HL-60/S4 (cell line): ENCODE data around the gene CALD1.

Experiments
- in situ Hi-C: fragments of 300-500 bp; cut with MboI; formaldehyde crosslinking; loops from 2 replicates; pipeline ENCODE4 v1.14.3; 2022; ENCODE audit warnings: low sequenced_read_pairs

The CALD1 gene

DNA sequence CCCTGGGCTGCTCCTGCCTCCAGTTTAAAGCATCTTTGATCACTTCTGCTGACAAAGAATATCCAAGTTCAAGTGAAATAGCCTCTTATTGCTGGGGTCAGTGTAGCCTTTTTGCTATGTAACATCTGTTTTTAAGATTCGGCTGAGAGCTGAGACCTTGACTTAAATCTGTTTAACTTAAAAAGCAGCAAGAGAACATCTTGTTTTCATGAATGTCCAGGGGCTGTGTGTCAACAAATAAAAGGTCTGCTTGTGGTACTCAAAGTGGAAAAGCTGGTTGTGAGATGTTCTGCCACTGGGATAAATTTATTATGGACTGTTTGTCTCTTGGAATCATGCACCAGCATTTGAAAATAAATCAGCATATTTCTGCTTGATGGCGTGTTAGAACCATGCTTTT, 73.2 kb downstream of the CALD1 start:
- in situ Hi-C loops, result no loop called here

DNA sequence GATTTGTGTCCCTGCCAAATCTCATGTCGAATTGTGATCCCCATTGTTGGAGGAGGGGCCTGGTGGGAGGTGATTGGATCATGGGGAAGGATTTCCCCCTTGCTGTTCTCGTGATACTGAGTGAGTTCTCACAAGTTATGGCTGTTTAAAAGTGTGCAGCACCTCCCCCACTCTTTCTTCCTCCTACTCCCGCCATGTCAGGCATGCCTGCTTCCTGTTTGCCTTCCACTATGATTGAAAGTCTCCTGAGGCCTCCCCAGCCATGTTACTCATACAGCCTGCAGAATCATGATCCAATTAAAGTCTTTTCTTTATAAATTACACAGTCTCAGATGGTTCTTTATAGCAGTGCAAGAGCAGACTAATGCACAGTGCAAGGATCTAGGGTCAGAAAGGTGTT, 75.4 kb downstream of the CALD1 start:
- in situ Hi-C loops, result no loop called here

DNA sequence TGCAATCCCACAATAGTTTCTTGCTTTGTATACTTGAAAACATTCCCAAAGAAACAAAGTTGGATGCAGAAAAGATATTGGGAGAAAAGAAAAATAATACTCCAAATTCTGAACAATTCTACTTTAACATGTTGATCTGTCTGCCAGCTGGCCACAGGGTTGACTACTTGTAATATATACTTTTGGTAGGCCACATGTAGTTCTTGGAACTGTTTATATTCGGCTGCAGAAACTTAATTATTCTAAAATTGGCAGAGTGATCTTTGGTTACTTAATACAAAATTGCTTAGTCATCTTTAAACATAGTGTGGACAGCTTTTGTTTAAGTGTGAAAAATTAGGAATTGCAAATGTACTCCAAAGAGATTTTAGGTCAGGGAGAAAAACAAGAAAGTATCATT, 76.0 kb downstream of the CALD1 start:
- in situ Hi-C loops, result no loop called here

DNA sequence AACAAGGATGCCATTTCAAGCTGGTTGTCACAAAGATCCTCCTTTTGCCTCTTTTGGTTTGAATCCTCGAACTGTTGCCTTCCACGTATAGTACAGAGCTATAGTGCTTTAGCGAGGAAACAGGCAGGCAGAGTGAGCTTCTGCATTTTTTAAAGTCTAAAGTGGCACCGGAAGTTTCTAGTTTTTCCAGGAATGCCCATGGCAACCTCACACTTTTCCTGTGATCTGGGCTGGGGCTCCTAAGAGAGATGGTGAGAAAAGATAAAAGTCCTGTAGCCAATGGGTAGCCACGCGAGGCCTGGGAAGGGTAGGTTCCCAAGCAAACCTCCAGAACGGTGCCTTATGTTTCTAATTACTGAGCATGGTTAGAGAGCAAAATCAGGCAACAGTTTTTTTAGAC, 76.7 kb downstream of the CALD1 start:
- in situ Hi-C loops, result no loop called here

DNA sequence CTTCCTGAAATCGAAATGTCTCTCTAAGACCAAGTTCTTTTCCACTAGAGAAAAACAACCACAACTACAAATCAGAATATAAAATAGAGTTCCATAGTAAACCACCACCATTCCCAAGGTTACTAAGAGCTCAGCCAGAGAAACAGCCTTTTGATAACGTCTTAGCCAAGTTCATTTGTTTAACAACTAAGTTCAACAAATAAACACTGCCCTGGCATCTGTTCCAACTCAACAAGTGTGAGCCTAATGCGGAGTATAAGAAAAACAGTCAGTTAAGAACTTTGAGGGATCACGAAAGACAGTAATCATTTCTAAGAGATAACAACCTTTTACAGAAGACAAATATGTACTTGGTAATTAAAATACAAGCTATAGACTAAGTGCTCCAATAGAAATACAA, 77.3 kb downstream of the CALD1 start:
- in situ Hi-C loops, result no loop called here

DNA sequence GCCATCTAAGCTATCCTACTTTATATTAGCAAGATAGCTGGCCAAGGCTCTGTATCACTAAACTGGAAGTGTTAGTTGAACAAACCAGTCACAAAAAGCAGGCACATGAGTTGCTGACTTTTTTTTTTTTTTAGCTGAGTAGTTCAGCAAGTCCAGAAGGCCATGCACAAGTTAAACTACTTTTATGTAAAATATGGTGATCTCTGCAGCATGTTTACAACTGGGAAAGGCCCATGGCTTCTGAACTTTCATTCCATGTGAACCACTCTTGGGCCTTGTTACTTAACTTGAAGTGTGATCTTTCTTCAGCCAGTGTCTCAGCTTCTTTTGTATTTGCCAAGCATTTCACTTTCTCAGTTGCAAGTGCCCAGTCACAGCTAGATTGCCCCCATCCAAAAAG, 78.5 kb downstream of the CALD1 start:
- in situ Hi-C loops, result no loop called here

DNA sequence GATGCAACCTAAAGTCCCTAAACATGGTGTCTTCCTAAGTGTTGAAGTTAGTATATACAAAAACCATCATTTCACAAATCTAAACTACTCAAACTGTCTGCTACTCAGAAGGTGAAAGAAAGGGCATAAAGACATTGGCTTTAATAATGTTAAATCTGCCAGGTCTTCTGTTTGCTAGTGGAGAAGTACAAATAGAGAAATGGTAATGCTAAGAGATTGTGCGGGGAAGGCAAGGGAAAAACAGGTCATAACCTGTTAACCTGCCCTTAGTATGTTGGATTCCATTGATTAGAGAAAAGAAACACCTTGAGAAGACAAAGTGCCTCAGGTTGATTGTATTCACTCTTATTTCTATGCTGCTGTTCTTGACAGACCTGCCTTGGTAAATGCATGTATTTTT, 80.3 kb downstream of the CALD1 start:
- in situ Hi-C loops, result no loop called here

DNA sequence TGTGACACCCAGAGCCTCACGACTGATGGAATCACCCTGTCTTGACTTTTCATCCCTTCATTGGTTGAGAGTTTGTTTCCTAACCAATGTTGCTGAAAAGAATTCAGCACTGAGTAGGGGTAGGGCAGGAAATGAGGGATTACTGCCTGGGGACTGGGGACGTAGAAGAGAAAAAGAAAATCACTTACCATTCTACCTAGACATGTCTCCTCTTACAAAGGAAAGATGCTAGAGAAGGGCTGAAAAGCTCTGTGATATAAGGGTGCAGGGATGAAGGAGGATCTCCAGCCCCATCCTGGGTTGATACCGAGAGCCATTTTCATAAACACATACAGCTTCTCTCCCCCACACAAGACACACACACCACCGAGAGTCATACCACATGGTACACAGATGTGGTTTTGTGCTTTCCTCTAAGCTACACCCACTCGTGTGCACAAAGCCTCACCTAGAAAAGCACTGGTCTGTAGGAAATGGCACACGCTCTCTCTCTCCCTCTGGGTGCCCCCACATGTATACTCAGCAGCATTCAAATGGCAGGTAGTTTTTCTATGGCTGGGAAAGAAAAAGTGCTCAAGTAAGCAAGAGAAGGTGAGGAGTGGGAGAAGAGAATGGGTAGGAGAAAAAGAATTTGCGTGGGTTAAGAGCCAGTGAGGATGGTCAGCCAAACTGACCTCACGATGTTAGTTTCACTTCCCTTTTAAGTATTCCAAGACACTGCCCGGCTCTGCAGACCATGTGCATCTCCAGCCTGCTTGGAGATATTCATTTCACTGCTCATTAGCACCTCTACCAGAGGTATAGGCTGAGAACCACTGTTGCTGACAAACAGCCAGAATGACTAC, 85.8 kb downstream of the CALD1 start:
- in situ Hi-C loops, result no loop called here

DNA sequence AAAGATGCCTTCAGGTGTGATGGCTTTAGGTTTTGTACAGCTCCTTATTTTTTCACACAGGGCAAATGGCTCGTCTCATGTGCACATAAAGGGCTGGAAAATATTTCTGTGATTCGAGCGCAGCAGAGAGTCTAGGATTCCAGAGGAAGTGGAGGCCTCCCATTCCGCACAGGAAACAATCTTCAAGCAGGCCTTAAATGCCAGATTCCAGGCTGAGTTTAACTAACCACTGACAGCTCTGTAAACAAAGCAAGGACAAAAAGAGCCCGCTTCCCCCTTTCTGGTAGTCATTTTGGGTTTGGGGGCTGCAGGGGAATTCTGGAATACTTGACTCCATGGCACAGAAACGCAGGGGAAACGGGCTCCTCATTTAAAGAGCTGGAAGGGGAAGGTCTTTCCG, 87.2 kb downstream of the CALD1 start:
- in situ Hi-C loops, result no loop called here

DNA sequence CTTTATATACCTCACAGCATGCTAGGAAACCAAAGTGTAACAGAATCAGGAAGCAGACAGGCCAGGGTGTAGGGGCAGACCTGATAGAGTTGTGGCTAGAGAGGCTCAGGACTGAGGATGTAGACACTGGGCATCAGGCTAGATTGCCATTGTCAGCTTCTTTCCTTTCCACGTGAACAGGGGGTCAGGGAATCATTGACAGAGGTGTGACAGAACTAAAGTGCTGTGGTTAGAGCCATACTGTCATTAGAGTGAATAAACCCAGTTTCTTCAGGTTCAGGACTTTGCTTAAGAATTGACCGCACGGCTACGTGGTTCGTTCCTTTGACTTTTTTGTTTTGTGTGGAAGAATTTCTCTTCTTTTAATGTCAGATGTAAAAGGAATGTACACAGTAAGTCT, 90.7 kb downstream of the CALD1 start:
- in situ Hi-C loops, result no loop called here

DNA sequence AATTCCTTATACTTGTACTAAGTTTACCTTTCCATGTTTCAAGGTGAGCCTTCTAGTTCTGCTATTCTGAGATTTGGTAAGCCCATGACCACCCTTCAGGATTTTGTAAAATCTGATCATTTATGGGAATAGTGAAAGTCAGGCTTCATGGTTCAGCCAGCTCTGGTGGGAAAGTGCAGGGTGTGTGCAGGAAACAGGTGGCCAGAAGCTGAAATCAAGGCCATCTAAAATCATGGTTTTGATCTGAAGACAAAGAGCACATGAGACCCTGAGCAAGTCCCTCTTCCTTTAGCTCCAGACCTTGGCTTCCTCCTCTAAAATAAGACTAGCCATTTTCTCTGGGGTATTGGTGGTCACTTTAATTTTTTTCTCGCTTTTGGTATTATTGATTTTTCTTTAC, 91.3 kb downstream of the CALD1 start:
- in situ Hi-C loops, result no loop called here

DNA sequence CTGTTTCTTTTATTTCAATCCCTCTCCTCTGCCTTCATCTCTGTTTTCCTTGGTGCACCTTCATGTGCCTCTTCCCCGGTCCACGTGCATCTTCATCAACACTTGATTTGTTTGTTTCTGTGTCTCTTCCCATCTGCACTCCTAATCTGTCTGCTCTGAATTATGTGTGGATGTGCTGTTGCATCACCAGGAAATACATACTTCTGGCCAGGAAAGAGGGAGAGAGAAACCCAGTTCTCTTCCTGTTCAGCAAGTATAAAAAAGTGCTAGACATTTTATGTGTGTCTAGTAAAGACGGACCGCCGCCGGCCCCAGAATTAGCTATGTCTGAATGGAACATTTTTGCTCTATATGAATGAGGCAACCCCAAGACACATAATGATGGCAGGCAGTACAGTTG, 93.8 kb downstream of the CALD1 start:
- in situ Hi-C loops, result no loop called here

DNA sequence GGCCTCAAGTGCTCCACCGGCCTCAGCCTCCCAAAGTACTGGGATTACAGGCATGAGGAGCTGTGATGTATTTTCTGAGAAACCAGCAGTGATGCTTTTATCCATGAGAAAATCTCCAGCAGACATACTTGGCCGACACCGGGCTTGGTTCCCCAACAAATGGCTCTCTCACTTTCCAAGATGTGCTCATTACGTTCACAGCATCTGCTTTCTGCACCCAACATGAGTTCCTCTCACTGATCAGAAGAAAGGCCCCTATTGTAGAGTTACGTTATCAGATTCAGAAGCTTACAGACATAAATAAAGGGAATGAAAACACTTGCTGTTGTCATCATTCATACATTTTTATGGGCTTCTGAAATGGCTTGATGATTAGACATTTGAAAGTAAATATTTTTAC, 95.0 kb downstream of the CALD1 start:
- in situ Hi-C loops, result no loop called here

DNA sequence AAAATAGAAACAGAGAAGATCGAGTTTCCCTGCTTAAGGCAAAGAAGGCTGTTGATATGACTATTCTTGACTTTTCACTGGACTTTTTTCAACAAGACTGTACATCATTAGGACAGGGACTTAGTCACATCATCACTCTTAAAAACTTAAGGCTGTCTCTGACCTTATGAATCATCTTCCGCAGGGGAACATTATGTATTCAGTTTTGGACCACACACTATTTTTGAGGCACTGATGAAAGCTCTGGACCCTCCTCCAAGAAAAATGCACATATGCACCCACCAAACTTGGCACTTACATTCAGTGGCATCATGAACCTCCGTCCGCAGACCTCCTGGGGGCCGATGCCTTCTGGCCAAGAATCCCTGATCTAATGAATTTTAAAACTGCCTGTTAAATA, 96.4 kb downstream of the CALD1 start:
- in situ Hi-C loops, result no loop called here

DNA sequence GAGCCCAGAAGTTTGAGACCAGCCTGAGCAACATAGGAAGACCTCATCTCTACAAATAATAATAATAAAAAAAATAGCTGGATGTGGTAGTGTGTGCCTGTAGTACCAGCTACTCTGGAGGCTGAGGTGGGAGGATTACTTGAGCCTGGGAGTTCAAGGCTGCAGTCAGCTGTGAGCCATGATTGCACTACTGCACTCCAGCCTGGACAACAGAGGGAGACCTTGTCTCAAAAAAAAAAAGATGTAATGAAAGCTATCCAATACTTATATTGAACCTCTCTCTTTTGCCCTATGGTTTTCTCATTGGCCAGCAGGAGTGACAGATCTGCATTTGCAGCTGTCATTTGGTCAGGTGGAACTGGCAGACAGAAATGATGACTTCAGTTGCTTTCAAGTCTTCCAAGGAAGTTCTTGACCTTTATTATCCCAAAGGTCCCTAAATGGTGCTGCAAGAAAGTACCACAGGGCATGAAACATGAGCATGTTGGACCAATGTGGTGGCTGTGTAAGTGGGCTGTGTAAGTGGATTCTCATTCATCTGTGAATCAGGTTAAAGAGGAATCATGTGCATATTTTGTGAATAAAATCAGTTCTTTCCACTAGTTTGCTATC, 99.4 kb downstream of the CALD1 start:
- in situ Hi-C loops, result no loop called here

DNA sequence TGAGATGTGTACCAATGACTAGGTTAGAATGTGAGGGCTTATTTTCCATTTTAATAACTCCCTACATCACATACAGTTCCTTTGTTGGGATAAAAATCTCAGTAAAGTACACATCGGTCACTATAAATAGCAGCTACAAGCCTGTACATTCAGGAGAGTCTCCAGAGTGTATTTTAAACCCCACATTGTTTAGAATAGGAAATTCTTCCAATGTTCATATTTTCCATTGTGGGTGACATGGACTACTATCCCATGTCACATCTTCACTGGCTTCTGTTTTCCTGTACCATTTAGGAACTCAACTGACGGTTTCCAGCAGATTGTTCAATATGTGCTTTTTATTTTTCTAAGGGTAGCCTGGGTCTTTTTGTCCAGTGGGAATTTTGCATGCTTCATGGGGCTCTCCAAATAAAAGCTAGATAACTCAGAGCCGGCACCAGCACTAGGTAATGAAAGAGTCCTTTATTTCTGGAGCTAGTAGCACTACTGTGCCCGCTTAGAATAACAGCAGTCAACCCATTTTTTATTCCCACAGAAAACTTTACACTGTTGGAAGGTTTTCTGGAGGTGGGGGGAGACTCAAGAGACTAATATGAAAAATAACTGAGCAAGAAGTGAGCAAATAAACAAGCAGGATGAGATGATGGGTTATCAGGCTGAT, 100.5 kb downstream of the CALD1 start:
- in situ Hi-C loops, result no loop called here

DNA sequence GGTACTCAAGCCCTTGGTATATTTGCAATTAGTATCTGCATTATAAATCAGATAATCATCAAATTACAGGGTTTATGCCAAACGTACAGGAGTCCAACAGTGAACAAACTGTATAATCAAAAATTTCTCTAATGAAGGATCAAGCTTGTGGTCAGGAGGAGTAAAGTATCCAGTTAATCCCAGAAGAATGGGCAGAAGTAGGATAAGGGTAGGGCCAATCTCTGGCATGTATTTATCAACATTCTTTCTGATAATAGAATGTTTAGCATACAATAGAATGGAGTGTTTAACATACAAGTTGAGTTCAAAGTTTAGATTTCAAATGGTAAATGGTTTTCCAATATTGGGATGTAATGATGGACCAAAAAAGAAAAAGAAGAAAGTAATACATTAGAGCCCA, 103.0 kb downstream of the CALD1 start:
- in situ Hi-C loops, result no loop called here

DNA sequence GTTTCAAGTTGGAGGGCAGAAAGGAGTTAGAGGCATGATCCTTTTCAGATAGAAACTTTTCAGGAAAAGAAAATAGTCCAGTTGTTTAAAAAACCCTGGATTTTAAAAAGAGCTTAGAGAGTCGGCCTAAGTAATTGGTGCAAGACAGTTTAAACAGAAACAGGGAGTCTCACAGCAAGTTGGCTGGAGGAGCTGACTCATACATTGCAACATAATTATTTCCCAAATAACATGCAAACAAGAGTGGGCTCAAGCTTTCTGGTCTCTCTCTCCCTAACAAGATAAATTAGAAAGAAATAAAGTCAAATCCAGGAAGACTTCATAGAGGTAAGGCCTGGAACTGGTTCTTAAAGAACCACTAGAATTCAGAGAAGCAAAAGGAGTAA, 106.5 kb downstream of the CALD1 start:
- in situ Hi-C loops, result no loop called here

DNA sequence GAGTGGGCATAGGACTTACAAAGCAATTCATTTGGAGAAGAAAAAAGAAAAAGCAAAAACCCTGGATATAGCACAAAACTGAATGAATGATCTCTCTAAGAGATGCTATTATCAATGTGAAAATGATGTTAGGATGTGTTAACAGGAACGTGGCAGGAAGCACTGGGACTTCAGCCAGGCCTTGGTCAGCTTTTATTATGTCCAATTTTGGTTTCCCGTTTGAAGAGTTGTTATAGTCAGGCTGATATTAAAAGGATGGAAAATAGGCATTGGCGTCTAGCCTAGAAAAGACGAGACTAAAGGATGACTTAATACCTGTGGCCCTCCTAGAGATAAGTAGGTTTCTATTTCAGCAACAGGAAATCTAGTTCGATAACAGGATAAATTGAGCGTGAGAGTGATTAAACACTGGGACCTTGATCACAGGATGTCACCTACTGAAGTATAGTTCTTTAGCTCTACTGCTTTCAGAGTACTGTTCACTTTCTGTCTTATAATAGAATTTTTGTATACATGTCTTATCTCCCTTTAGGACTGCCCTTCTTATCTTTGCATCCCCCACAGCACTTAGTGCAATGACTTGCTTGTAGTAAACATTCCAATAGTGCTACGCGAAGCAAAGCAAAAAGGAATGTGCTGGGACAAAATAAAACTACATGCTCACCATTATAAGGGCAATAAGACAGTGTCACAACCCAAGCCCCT, 107.1 kb downstream of the CALD1 start:
- in situ Hi-C loops, result no loop called here

DNA sequence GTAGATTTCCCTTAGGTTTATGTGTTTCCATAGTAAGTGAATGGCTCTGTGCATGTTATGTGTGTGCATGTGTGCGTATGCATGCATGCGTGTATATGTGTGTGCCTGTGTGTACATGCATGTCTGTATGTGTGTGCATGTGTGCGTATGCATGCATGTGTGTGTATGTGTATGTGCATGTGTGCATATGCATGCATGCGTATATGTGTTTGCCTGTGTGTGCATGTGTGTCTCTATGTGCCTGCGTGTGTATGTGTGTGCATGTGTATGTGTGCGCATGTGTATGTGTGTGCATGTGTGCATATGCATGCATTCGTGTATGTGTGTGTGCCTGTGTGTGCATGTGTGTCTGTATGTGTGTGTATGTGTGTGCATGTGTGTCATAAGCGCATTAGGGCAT, 108.1 kb downstream of the CALD1 start:
- in situ Hi-C loops, result no loop called here

DNA sequence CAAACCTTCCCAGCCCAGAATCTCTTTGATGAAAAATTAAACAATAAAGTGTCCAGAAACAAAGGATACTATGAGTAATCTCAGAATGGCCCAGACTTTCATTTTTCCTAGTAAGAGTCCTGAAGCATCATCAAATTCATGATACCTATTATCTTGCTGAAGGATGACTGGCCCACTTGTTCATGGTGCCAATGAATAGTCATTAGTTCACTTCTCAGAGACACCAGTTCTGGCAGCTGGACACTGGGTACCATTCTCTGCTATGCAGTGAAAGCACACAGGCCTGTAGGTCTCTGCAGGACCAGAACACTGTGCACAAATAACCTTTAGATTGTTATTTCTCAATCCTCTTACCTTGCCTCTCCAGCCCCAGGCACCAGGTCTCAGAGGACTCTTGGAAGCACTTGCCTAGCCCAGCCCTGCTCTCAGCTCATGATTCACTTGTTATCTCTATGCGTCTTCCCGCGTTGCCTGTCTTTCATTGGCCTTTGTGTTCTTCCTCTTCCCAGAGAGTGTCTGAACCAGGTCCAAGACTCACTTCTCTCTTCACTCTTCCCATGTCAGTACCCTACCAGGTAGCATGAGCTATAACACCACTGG, 108.8 kb downstream of the CALD1 start:
- in situ Hi-C loops, result no loop called here
